Endothelial cell of umbilical vein (primary cell): ENCODE results near the gene ACOX3. TPM values are rescaled to one million over a fixed set of nuclear protein-coding genes. Genes with fewer than 3 reads are reported as not detected.

ENCODE experiments used
- BruUV-seq: library from RNA; stranded (reverse); fragments of 400-500 nt; replicated peaks from 2 replicates; lab custom pipeline; 2021; lab: Mats Ljungman, UMichigan
- CTCF ChIA-PET: fragments of 300-600, 350-600 bp; sonication (Branson Sonifier 250); formaldehyde crosslinking; loops from one replicate; lab custom pipeline; 2021; ENCODE audit warnings: antibody characterized with exemption, inconsistent platforms; lab: Charles Lee
- POLR2A ChIA-PET: fragments of 300-600, 350-600 bp; sonication (Branson Sonifier 250); formaldehyde crosslinking; loops from one replicate; lab custom pipeline; 2021; ENCODE audit warnings: antibody characterized with exemption, inconsistent platforms; lab: Charles Lee
- DNase-seq: peaks from one replicate; pipeline ENCODE4 v3.0.0-alpha.2; 2011; ENCODE audit warnings: low read depth, low spot score
- FAIRE-seq: peaks from 2 replicates; lab custom pipeline; 2011; peaks lifted over from hg19 to GRCh38; lab: Jason Lieb, UNC
- H2AFZ ChIP-seq: 2 replicates; pipeline ENCODE4 v1.6.0; 2012; ENCODE audit warnings: low read depth, low read length, control low read depth, inconsistent platforms
- H3K27ac ChIP-seq: 2 replicates; pipeline ENCODE4 v1.5.1; 2011; ENCODE audit warnings: low read depth, mild to moderate bottlenecking, control low read depth, low read length, moderate library complexity; ENCODE audit not compliant: insufficient read depth
- H3K27me3 ChIP-seq, 2 experiments: 2 replicates each; pipeline versions ENCODE4 v1.6.0 to v1.6.1; 2011; ENCODE audit warnings: low read length in 2 of 2, mixed read lengths in 1 of 2; ENCODE audit not compliant: control insufficient read depth in 2 of 2, insufficient read depth in 2 of 2
- H3K36me3 ChIP-seq, 2 experiments: 2 replicates in 1 of 2; 3 replicates in 1 of 2; pipeline ENCODE4 v1.5.1; 2011; ENCODE audit warnings: low read length in 2 of 2, mild to moderate bottlenecking in 1 of 2, moderate library complexity in 1 of 2; ENCODE audit not compliant: control insufficient read depth in 2 of 2, insufficient read depth in 2 of 2; ENCODE audit errors: extremely low read depth in 1 of 2
- H3K4me1 ChIP-seq: 3 replicates; pipeline ENCODE4 v1.5.1; 2011; ENCODE audit warnings: mild to moderate bottlenecking, low read length; ENCODE audit not compliant: control insufficient read depth, insufficient read depth; ENCODE audit errors: extremely low read depth
- H3K4me2 ChIP-seq: 2 replicates; pipeline ENCODE4 v1.6.1; 2011; ENCODE audit warnings: low read length, control low read depth, mixed read lengths; ENCODE audit not compliant: insufficient read depth
- H3K4me3 ChIP-seq, 3 experiments: fragments of 200-600 bp in 1 of 3; sonication (generic), shearing (Covaris generic) in 1 of 3; replicated peaks in 1 of 3; 2 replicates each; pipeline ENCODE4 v1.5.1; 2011 to 2016; ENCODE audit warnings: control low read depth in 3 of 3, low read length in 3 of 3, mild to moderate bottlenecking in 2 of 3, inconsistent platforms in 1 of 3, low read depth in 1 of 3, moderate library complexity in 1 of 3; ENCODE audit not compliant: insufficient read depth in 1 of 3
- H3K79me2 ChIP-seq: 2 replicates; pipeline ENCODE4 v1.6.0; 2012; ENCODE audit warnings: low read length, inconsistent platforms; ENCODE audit not compliant: control insufficient read depth, insufficient read depth
- H3K9ac ChIP-seq: replicated peaks from 2 replicates; pipeline ENCODE3; 2011; ENCODE audit warnings: low read length, control low read depth; ENCODE audit not compliant: insufficient read depth; ENCODE audit errors: extremely low read depth
- H3K9me1 ChIP-seq: replicated peaks from 3 replicates; pipeline ENCODE4 v1.6.0; 2011; ENCODE audit warnings: mild to moderate bottlenecking, low read length; ENCODE audit not compliant: control insufficient read depth, insufficient read depth; ENCODE audit errors: extremely low read depth
- H3K9me3 ChIP-seq: replicated peaks from 2 replicates; pipeline ENCODE4 v1.5.1; 2012; ENCODE audit warnings: low read length, inconsistent platforms; ENCODE audit not compliant: control insufficient read depth, insufficient read depth
- H4K20me1 ChIP-seq: replicated peaks from 2 replicates; pipeline ENCODE3; 2011; ENCODE audit warnings: mild to moderate bottlenecking, low read length; ENCODE audit not compliant: control insufficient read depth, insufficient read depth; ENCODE audit errors: extremely low read depth
- CTCF ChIP-seq, 2 donors: IDR thresholded peaks; 1 replicate in 1 of 2; 2 replicates in 1 of 2; pipeline ENCODE4 v1.5.1; 2011; ENCODE audit warnings: low read length in 2 of 2, mild to moderate bottlenecking in 2 of 2, moderate library complexity in 2 of 2, control low read depth in 1 of 2, inconsistent platforms in 1 of 2, low read depth in 1 of 2; ENCODE audit not compliant: insufficient read depth in 1 of 2; ENCODE audit errors: extremely low read depth in 1 of 2
- EZH2 ChIP-seq: IDR thresholded peaks from 2 replicates; pipeline ENCODE4 v1.6.1; 2012; ENCODE audit warnings: borderline replicate concordance, low read depth, mild to moderate bottlenecking, moderate library complexity, low read length, inconsistent platforms; ENCODE audit not compliant: severe bottlenecking
- FOS ChIP-seq: IDR thresholded peaks from 2 replicates; pipeline ENCODE4 v1.6.1; 2011; ENCODE audit warnings: mild to moderate bottlenecking, low read length, moderate library complexity, borderline replicate concordance; ENCODE audit not compliant: insufficient read depth
- GATA2 ChIP-seq: IDR thresholded peaks from 2 replicates; pipeline ENCODE4 v1.7.0; 2011; ENCODE audit warnings: low read depth, mild to moderate bottlenecking, moderate library complexity, mixed read lengths, low read length; ENCODE audit not compliant: insufficient read length, insufficient read depth
- JUN ChIP-seq: IDR thresholded peaks from 2 replicates; pipeline ENCODE4 v1.6.1; 2011; ENCODE audit warnings: borderline replicate concordance, low read depth; ENCODE audit not compliant: insufficient read length, insufficient read depth
- MAX ChIP-seq: IDR thresholded peaks from 2 replicates; pipeline ENCODE4 v1.6.1; 2011; ENCODE audit not compliant: insufficient read depth, insufficient read length
- MYC ChIP-seq: IDR thresholded peaks from one replicate; pipeline ENCODE4 v1.6.1; 2011; ENCODE audit warnings: mild to moderate bottlenecking, low read depth, low read length
- POLR2AphosphoS5 ChIP-seq: IDR thresholded peaks from 2 replicates; pipeline ENCODE4 v1.6.1; 2012; ENCODE audit warnings: low read depth, mild to moderate bottlenecking, control low read depth, low read length, moderate library complexity; ENCODE audit not compliant: insufficient read depth
- dilution Hi-C: fragments of 300-500 bp; cut with MboI; formaldehyde crosslinking; loops from one replicate; pipeline ENCODE4 v1.15.0; 2019; ENCODE audit warnings: low sequenced_read_pairs; ENCODE audit not compliant: extremely low pct_ligation_motif_present
- intact Hi-C: fragments of 100-400 bp; cut with micrococcal nuclease; formaldehyde crosslinking; loops from one replicate; pipeline ENCODE4 v1.10.0; 2022
- polyA plus RNA-seq, 4 experiments: library from polyadenylated mRNA; depleted of rRNA in 3 of 4; stranded (reverse) in 3 of 4; unstranded in 1 of 4; fragments of >200 nt; gene quantifications; 2 replicates each; pipeline versions ENCODE4 v1.2.1 to v1.2.3, GENCODE V29; 2011 to 2012; ENCODE audit warnings: missing spikeins in 1 of 4
- total RNA-seq: library from RNA; stranded (reverse); gene quantifications from 2 replicates; pipeline ENCODE4 v1.2.3, GENCODE V29; 2021

The ACOX3 gene
- total and polyA plus RNA-seq, 2 donors (not counting 3 experiments of a cell fraction or from before 2014, with no cell fraction given) = 13.0 to 26.3 TPM

DNA sequence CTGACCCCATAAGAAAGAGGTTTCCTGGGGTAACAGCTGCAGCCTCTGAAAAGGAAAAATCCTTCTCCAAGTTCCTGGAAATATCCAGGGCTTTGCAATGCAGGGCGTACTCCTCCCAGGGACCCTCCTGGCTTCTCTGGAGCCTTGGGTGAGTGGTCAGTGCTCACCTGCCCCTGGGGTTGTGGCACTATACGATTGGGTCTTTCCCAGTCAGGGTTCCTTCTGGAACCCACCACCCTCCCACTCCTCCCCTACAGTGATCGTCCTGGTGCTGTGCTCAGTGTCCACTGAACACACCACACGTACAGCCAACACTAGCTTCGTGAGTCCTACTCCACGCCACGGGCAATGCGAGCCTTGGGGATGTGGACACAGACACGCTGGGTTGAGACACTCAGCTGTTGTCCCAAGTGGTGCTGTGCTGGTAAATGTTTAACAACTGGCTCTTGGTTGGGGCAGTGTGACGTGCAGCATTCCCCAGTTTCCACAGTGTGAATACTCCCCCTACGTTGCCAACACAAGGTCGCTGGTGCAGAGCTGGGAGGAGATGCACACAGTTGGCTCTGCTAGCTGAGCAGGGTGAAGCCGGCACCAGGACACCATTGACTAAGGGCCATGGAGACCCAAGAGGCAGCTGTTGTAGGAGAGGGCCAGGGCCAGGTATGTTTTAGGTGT is 105.6 kb downstream of the ACOX3 start:
- no peak for FAIRE-seq
- CTCF ChIA-PET = no interaction called here

More for the DNA sequence above, 105.6 kb downstream of the ACOX3 start:
- dilution Hi-C loops (no loop called here), intact Hi-C loops (no loop called here)
- Histone ChIP-seq H3K9me1 (no peaks in the 10 kb centered on the region), H3K9me3 (no peaks in the 10 kb centered on the region), H3K27me3 (peaks cover 0 to 9% of the 10 kb centered on the region in 2 experiments), H3K27ac (no peak overlapping the region), H3K36me3 (no peaks in the 10 kb centered on the region), H3K79me2 (no peaks in the 10 kb centered on the region), H3K4me2 (no peak overlapping the region), H3K9ac (no peak overlapping the region), H2AFZ (no peak overlapping the region), H3K4me1 (no peaks in the 10 kb centered on the region), H4K20me1 (no peaks in the 10 kb centered on the region), H3K4me3 (no peak overlapping the region)
- POLR2A ChIA-PET = no interaction called here
- no TSS peak for BruUV-seq
- TF ChIP-seq JUN (no peak), MAX (no peak), MYC (no peak), GATA2 (no peak), FOS (no peak), CTCF (IDR thresholded peaks at IDR 0.05; ENCODE audit: extremely low read depth in 1 of 2, insufficient read depth in 1 of 2, low read depth in 1 of 2, low read length in 2 of 2) (no peak), POLR2AphosphoS5 (no peak), EZH2 (no peak)
- no peak for DNase-seq
